K562 (cell line): Measurements from ENCODE around the gene GYG2. TPM values are rescaled to one million over a fixed set of nuclear protein-coding genes. Genes with fewer than 3 reads are reported as not detected.

Experiments
- ATAC-seq: fragments of 200-7000 bp; cut with Tn5 transposase; 3 replicates; pipeline ENCODE4 v1.9.1; 2020; ENCODE audit warnings: moderate library complexity
- BruUV-seq: library from RNA; stranded (reverse); fragments of 400-500 nt; replicated peaks from 2 replicates; lab custom pipeline; 2021; lab: Mats Ljungman, UMichigan
- CTCF ChIA-PET: fragments of 300-600 bp; formaldehyde crosslinking; extraction: SDS; loops from one replicate; lab custom pipeline; 2021; ENCODE audit warnings: low intra/inter-chr PET ratio; lab: Yijun Ruan, JAX
- POLR2A ChIA-PET: fragments of 300-600, 350-650 bp; sonication (Branson Sonifier 250); formaldehyde crosslinking; extraction: SDS; loops from one replicate; lab custom pipeline; 2021; ENCODE audit warnings: antibody characterized with exemption, inconsistent platforms; lab: Yijun Ruan, JAX
- DNase-seq, 4 experiments: peaks; one replicate each; pipeline versions ENCODE4 v3.0.0 to v3.0.0-alpha.2; 2011 to 2018; ENCODE audit warnings: low spot score in 3 of 4, mixed read lengths in 3 of 4; ENCODE audit errors: extremely low read depth in 1 of 4
- FAIRE-seq: peaks from 2 replicates; lab custom pipeline; 2011; peaks lifted over from hg19 to GRCh38; lab: Jason Lieb, UNC
- H2AFZ ChIP-seq: 2 replicates; pipeline ENCODE4 v1.6.0; 2011; ENCODE audit warnings: low read depth, low read length, control low read depth, inconsistent platforms
- H3K27ac ChIP-seq: fragments of 200-600 bp; 3 replicates; pipeline ENCODE4 v1.8.0; 2011; ENCODE audit warnings: low read depth, mild to moderate bottlenecking, control low read depth, inconsistent platforms, low read length, moderate library complexity, mixed read lengths; ENCODE audit errors: extremely low read depth
- H3K27me3 ChIP-seq, 2 experiments: fragments of 300-600 bp in 1 of 2; 2 replicates in 1 of 2; 3 replicates in 1 of 2; pipeline versions ENCODE4 v1.6.0 to v1.8.0; 2011; ENCODE audit warnings: inconsistent platforms in 2 of 2, low read length in 2 of 2, mild to moderate bottlenecking in 1 of 2, mixed read lengths in 1 of 2, moderate library complexity in 1 of 2; ENCODE audit not compliant: control insufficient read depth in 2 of 2, insufficient read depth in 2 of 2
- H3K36me3 ChIP-seq: fragments of 300-600 bp; 3 replicates; pipeline ENCODE4 v1.8.0; 2011; ENCODE audit warnings: mild to moderate bottlenecking, low read length, inconsistent platforms; ENCODE audit not compliant: control insufficient read depth, insufficient read depth
- H3K4me1 ChIP-seq, 2 experiments: fragments of 200-600 bp in 1 of 2; replicated peaks in 1 of 2; 2 replicates in 1 of 2; 3 replicates in 1 of 2; pipeline versions ENCODE4 v1.5.1 to v1.8.0; 2011; ENCODE audit warnings: inconsistent platforms in 2 of 2, low read length in 2 of 2, mild to moderate bottlenecking in 1 of 2, mixed read lengths in 1 of 2, moderate library complexity in 1 of 2; ENCODE audit not compliant: control insufficient read depth in 2 of 2, insufficient read depth in 2 of 2
- H3K4me2 ChIP-seq: 2 replicates; pipeline ENCODE4 v1.6.1; 2011; ENCODE audit warnings: low read length, control low read depth, inconsistent platforms, mixed read lengths; ENCODE audit not compliant: insufficient read depth
- H3K4me3 ChIP-seq: fragments of 200-600 bp; sonication (generic), shearing (Covaris generic); 2 replicates; pipeline ENCODE4 v1.5.1; 2016; ENCODE audit warnings: control low read depth, inconsistent platforms
- H3K79me2 ChIP-seq: fragments of 200-600 bp; 3 replicates; pipeline ENCODE4 v1.8.0; 2011; ENCODE audit warnings: low read length, inconsistent platforms; ENCODE audit not compliant: control insufficient read depth, insufficient read depth
- H3K9ac ChIP-seq, 2 experiments: 2 replicates each; pipeline versions ENCODE4 v1.6.0 to v1.6.1; 2011; ENCODE audit warnings: low read depth in 2 of 2, low read length in 2 of 2, control low read depth in 1 of 2, inconsistent platforms in 1 of 2, mild to moderate bottlenecking in 1 of 2, mixed read lengths in 1 of 2; ENCODE audit not compliant: insufficient read depth in 1 of 2
- H3K9me1 ChIP-seq: one replicate; pipeline ENCODE4 v1.6.0; 2011; ENCODE audit warnings: inconsistent platforms, mild to moderate bottlenecking, low read length, moderate library complexity; ENCODE audit not compliant: control insufficient read depth, insufficient read depth
- H3K9me3 ChIP-seq: replicated peaks from 2 replicates; pipeline ENCODE4 v1.5.1; 2011; ENCODE audit warnings: low read depth, low read length, inconsistent platforms; ENCODE audit not compliant: control insufficient read depth, insufficient read depth
- H4K20me1 ChIP-seq: replicated peaks from 2 replicates; pipeline ENCODE4 v1.6.1; 2011; ENCODE audit warnings: low read length, inconsistent platforms, mixed read lengths; ENCODE audit not compliant: control insufficient read depth, insufficient read depth
- CBFA2T2 ChIP-seq: fragments of 450-650 bp; conservative IDR thresholded peaks from 2 replicates; pipeline ENCODE4 v1.6.1; 2017; ENCODE audit warnings: mild to moderate bottlenecking
- CHD2 ChIP-seq: IDR thresholded peaks from 2 replicates; pipeline ENCODE4 v1.6.1; 2011; ENCODE audit warnings: low read depth, low read length
- ESRRB ChIP-seq: fragments of 250-450 bp; sonication (Bioruptor Pico); IDR thresholded peaks from 2 replicates; pipeline ENCODE4 v1.5.0; 2020; ENCODE audit warnings: mild to moderate bottlenecking, moderate library complexity, borderline replicate concordance
- EWSR1 ChIP-seq: fragments of 450-650 bp; IDR thresholded peaks from 2 replicates; pipeline ENCODE4 v1.6.1; 2018; ENCODE audit warnings: borderline replicate concordance, mild to moderate bottlenecking, low read depth, moderate library complexity; ENCODE audit not compliant: partially characterized antibody
- GATAD2B ChIP-seq: fragments of 450-650 bp; IDR thresholded peaks from 2 replicates; pipeline ENCODE4 v1.6.1; 2017; ENCODE audit warnings: mild to moderate bottlenecking, borderline replicate concordance
- MLX ChIP-seq, 2 experiments: fragments of 450-650 bp in 1 of 2; sonication (generic) in 1 of 2; formaldehyde crosslinking; conservative IDR thresholded peaks; 2 replicates each; pipeline versions ENCODE4 v1.4.0 to v1.8.1; 2020 to 2022; ENCODE audit warnings: mild to moderate bottlenecking in 1 of 2, missing genetic modification reagents in 1 of 2
- TCF7L2 ChIP-seq: fragments of 150-350 bp; IDR thresholded peaks from 2 replicates; pipeline ENCODE4 v1.6.1; 2016; ENCODE audit warnings: low read depth, mild to moderate bottlenecking, low read length, moderate library complexity
- TCFL5 ChIP-seq: fragments of 250-450 bp; sonication (Bioruptor Pico); conservative IDR thresholded peaks from 2 replicates; pipeline ENCODE4 v1.6.1; 2021; ENCODE audit warnings: mild to moderate bottlenecking, moderate library complexity, matching md5 sums
- ZNF140 ChIP-seq: fragments of 250-450 bp; sonication (Bioruptor Pico); IDR thresholded peaks from 2 replicates; pipeline ENCODE4 v1.8.0; 2021; ENCODE audit warnings: moderate library complexity, mild to moderate bottlenecking, inconsistent platforms
- ZNF274 ChIP-seq: IDR thresholded peaks from 2 replicates; pipeline ENCODE4 v1.6.1; 2011; ENCODE audit warnings: low read depth, mild to moderate bottlenecking, low read length, moderate library complexity, borderline replicate concordance
- WGBS: fragments of 100-300 bp; shearing (Covaris generic); methylation state at CpG from one replicate; pipeline ENCODE4 v1.1.6; 2016; ENCODE audit warnings: low coverage, mixed read lengths; ENCODE audit not compliant: insufficient coverage; ENCODE audit errors: missing lambda C conversion rate; 5-methylcytosine and 5-hydroxymethylcytosine counted together
- in situ Hi-C: fragments of 300-500 bp; cut with MboI; formaldehyde crosslinking; loops from 4 replicates; pipeline ENCODE4 v1.15.0; 2018; ENCODE audit warnings: inconsistent platforms, mixed read lengths
- intact Hi-C: fragments of 100-400 bp; cut with micrococcal nuclease; formaldehyde crosslinking; loops from 2 replicates; pipeline ENCODE4 v1.14.2; 2022
- polyA plus RNA-seq, 8 experiments: library from polyadenylated mRNA; depleted of rRNA in 4 of 8; stranded (reverse) in 5 of 8; unstranded in 3 of 8; fragments of >200 nt; fragmentation: Nextera tagmentation in 2 of 8; fragmentation: Illumina TruSeq in 1 of 8; extraction: Ambion mirVana in 2 of 8; extraction: Trizol in 1 of 8; gene quantifications; 2 replicates each; pipeline versions ENCODE4 v1.2.1 to v1.2.3, GENCODE V29; 2011 to 2014; ENCODE audit warnings: inconsistent platforms in 1 of 8, missing spikeins in 1 of 8
- total RNA-seq, 7 experiments: library from RNA; depleted of rRNA in 6 of 7; stranded (reverse); fragments of >200 nt in 6 of 7; fragmentation: Illumina TruSeq in 2 of 7; extraction: Trizol in 2 of 7; gene quantifications; 2 replicates each; pipeline versions ENCODE4 v1.2.1 to v1.2.3, GENCODE V29; 2011 to 2021; ENCODE audit warnings: low replicate concordance in 1 of 7
- TF ChIP-seq, protein P1 (sequence below): fragments of 200-600 bp; sonication (generic); IDR thresholded peaks from one replicate; pipeline ENCODE4 v1.6.1; 2012; ENCODE audit warnings: mild to moderate bottlenecking, low read depth, low read length, inconsistent platforms

Gene GYG2
- total and polyA plus RNA-seq, 9 of the 15 experiments (the other 6 are each of a cell fraction or from before 2014, with no cell fraction given): 0.24 to 4.4 (median 2.9) TPM

DNA sequence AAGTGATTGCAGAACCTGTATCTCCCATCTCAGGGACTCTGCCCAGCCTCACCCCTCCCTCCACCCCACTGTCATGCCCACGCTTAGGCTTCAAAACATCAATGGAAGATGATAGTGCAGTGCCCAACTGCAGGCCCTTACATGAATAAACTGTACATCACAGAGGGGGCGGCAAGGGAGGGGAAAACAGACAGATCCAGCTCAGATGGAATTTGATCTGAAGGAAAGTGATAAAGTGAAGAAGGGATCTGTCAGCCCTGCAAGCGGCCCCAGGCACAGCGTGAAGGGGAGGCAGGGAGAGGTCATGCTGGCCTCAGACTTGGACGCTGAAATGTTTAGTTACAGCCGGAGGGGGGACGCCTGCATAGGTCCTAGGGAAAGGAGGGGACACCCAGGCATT is 38.5 kb downstream of the GYG2 start:
- FAIRE-seq: no peak
- Histone ChIP-seq H3K9me1 (no peaks in the 10 kb centered on the region), H3K4me2 (no peak overlapping the region), H4K20me1 (no peaks in the 10 kb centered on the region), H3K4me3 (no peak overlapping the region), H2AFZ (no peak overlapping the region), H3K27ac (no peak overlapping the region), H3K9ac (no peak overlapping the region; a peak in 1 of 4 replicates), H3K9me3 (peaks cover 2% of the 10 kb centered on the region; the same call in 1 of the 2 replicates), H3K27me3 (no peaks in the 10 kb centered on the region), H3K36me3 (no peaks in the 10 kb centered on the region; the same call in 2 of the 3 replicates), H3K4me1 (peaks cover 0 to 5% of the 10 kb centered on the region in 2 experiments; a peak in 1 of 5 replicates), H3K79me2 (no peaks in the 10 kb centered on the region)
- in situ Hi-C loops (no loop called here), intact Hi-C loops (no loop called here)
- ChIA-PET CTCF (no interaction called here), POLR2A (no interaction called here)
- no TSS peak for BruUV-seq
- no peak for DNase-seq
- ATAC-seq: no peak
- WGBS: 53% methylated on average over 5 of the region's 7 CpGs
- TF ChIP-seq CHD2: no peak
- no peak for TF ChIP-seq EWSR1
- TF ChIP-seq MLX (CRISPR knock-in tag; conservative IDR thresholded peaks at IDR 0.05): no peak
- TF ChIP-seq CBFA2T2: no peak
- no peak for TF ChIP-seq ZNF274
- no peak for TF ChIP-seq GATAD2B
- TF ChIP-seq, protein P1, sequence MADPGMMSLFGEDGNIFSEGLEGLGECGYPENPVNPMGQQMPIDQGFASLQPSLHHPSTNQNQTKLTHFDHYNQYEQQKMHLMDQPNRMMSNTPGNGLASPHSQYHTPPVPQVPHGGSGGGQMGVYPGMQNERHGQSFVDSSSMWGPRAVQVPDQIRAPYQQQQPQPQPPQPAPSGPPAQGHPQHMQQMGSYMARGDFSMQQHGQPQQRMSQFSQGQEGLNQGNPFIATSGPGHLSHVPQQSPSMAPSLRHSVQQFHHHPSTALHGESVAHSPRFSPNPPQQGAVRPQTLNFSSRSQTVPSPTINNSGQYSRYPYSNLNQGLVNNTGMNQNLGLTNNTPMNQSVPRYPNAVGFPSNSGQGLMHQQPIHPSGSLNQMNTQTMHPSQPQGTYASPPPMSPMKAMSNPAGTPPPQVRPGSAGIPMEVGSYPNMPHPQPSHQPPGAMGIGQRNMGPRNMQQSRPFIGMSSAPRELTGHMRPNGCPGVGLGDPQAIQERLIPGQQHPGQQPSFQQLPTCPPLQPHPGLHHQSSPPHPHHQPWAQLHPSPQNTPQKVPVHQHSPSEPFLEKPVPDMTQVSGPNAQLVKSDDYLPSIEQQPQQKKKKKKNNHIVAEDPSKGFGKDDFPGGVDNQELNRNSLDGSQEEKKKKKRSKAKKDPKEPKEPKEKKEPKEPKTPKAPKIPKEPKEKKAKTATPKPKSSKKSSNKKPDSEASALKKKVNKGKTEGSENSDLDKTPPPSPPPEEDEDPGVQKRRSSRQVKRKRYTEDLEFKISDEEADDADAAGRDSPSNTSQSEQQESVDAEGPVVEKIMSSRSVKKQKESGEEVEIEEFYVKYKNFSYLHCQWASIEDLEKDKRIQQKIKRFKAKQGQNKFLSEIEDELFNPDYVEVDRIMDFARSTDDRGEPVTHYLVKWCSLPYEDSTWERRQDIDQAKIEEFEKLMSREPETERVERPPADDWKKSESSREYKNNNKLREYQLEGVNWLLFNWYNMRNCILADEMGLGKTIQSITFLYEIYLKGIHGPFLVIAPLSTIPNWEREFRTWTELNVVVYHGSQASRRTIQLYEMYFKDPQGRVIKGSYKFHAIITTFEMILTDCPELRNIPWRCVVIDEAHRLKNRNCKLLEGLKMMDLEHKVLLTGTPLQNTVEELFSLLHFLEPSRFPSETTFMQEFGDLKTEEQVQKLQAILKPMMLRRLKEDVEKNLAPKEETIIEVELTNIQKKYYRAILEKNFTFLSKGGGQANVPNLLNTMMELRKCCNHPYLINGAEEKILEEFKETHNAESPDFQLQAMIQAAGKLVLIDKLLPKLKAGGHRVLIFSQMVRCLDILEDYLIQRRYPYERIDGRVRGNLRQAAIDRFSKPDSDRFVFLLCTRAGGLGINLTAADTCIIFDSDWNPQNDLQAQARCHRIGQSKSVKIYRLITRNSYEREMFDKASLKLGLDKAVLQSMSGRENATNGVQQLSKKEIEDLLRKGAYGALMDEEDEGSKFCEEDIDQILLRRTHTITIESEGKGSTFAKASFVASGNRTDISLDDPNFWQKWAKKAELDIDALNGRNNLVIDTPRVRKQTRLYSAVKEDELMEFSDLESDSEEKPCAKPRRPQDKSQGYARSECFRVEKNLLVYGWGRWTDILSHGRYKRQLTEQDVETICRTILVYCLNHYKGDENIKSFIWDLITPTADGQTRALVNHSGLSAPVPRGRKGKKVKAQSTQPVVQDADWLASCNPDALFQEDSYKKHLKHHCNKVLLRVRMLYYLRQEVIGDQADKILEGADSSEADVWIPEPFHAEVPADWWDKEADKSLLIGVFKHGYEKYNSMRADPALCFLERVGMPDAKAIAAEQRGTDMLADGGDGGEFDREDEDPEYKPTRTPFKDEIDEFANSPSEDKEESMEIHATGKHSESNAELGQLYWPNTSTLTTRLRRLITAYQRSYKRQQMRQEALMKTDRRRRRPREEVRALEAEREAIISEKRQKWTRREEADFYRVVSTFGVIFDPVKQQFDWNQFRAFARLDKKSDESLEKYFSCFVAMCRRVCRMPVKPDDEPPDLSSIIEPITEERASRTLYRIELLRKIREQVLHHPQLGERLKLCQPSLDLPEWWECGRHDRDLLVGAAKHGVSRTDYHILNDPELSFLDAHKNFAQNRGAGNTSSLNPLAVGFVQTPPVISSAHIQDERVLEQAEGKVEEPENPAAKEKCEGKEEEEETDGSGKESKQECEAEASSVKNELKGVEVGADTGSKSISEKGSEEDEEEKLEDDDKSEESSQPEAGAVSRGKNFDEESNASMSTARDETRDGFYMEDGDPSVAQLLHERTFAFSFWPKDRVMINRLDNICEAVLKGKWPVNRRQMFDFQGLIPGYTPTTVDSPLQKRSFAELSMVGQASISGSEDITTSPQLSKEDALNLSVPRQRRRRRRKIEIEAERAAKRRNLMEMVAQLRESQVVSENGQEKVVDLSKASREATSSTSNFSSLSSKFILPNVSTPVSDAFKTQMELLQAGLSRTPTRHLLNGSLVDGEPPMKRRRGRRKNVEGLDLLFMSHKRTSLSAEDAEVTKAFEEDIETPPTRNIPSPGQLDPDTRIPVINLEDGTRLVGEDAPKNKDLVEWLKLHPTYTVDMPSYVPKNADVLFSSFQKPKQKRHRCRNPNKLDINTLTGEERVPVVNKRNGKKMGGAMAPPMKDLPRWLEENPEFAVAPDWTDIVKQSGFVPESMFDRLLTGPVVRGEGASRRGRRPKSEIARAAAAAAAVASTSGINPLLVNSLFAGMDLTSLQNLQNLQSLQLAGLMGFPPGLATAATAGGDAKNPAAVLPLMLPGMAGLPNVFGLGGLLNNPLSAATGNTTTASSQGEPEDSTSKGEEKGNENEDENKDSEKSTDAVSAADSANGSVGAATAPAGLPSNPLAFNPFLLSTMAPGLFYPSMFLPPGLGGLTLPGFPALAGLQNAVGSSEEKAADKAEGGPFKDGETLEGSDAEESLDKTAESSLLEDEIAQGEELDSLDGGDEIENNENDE: no peak
- TF ChIP-seq TCFL5: no peak
- no peak for TF ChIP-seq ZNF140 (CRISPR knock-in tag)
- no peak for TF ChIP-seq TCF7L2
- no peak for TF ChIP-seq ESRRB
